BLaER1 (cell line): ENCODE data around the gene POLN.

Experiments used
- H3K27ac ChIP-seq: shearing (Covaris generic); formaldehyde crosslinking; 2 replicates; pipeline ENCODE4 v1.8.1; 2022
- H3K27me3 ChIP-seq: shearing (Covaris generic); formaldehyde crosslinking; 2 replicates; pipeline ENCODE4 v1.8.1; 2022
- H3K36me3 ChIP-seq: shearing (Covaris generic); formaldehyde crosslinking; 2 replicates; pipeline ENCODE4 v1.8.1; 2022
- H3K4me1 ChIP-seq: shearing (Covaris generic); formaldehyde crosslinking; 2 replicates; pipeline ENCODE4 v1.8.1; 2022
- H3K4me2 ChIP-seq: shearing (Covaris generic); formaldehyde crosslinking; 2 replicates; pipeline ENCODE4 v1.8.1; 2022
- H3K4me3 ChIP-seq: shearing (Covaris generic); formaldehyde crosslinking; 2 replicates; pipeline ENCODE4 v1.8.1; 2022
- H3K9ac ChIP-seq: shearing (Covaris generic); formaldehyde crosslinking; 2 replicates; pipeline ENCODE4 v1.8.1; 2022
- H3K9me3 ChIP-seq: shearing (Covaris generic); formaldehyde crosslinking; 2 replicates; pipeline ENCODE4 v1.8.1; 2022
- H4K20me1 ChIP-seq: shearing (Covaris generic); formaldehyde crosslinking; 2 replicates; pipeline ENCODE4 v1.8.1; 2022
- Cebpa-rat ChIP-seq: shearing (Covaris generic); IDR thresholded peaks from 2 replicates; pipeline ENCODE4 v1.8.1; 2022

POLN gene

GRCh38 chr4:2103127-2103842 lies 138.6 kb downstream of the POLN start:
- Histone ChIP-seq H3K4me3 (no peak overlapping the region; the same call in 1 of the 2 replicates), H4K20me1 (no peaks in the 10 kb centered on the region), H3K9me3 (peaks cover 55% of the 10 kb centered on the region), H3K27ac (no peak overlapping the region), H3K4me1 (no peaks in the 10 kb centered on the region), H3K9ac (no peak overlapping the region), H3K4me2 (no peak overlapping the region), H3K27me3 (no peaks in the 10 kb centered on the region), H3K36me3 (0 out of 2 replicates have a peak, but pooled peaks cover 3% of the 10 kb centered on the region)
- no peak for TF ChIP-seq Cebpa-rat

- Histone ChIP-seq H3K36me3 (0 out of 2 replicates have a peak, but pooled peaks cover 3% of the 10 kb centered on the region), H3K4me1 (no peaks in the 10 kb centered on the region), H3K9ac (no peak overlapping the region), H3K9me3 (peaks cover 60% of the 10 kb centered on the region), H4K20me1 (no peaks in the 10 kb centered on the region), H3K4me3 (peak overlapping the region; percentile 8; the same call in 1 of the 2 replicates), H3K27ac (no peak overlapping the region), H3K27me3 (no peaks in the 10 kb centered on the region), H3K4me2 (no peak overlapping the region)
- no peak for TF ChIP-seq Cebpa-rat
Observed at GRCh38 chr4:2102045-2102883, 139.7 kb downstream of the POLN start.

GRCh38 chr4:2101346-2102044 lies 140.4 kb downstream of the POLN start:
- no peak for TF ChIP-seq Cebpa-rat
- 0 out of 2 replicates have a peak, but pooled peaks cover 3% of the 10 kb centered on the region for H3K36me3 ChIP-seq
- H3K27ac ChIP-seq, result no peak overlapping the region
- no peak overlapping the region for H3K4me2 ChIP-seq
- H3K9ac ChIP-seq, result no peak overlapping the region
- H3K4me3 ChIP-seq, result no peak overlapping the region
- H3K9me3 ChIP-seq, result peaks cover 67% of the 10 kb centered on the region
- H3K4me1 ChIP-seq, result no peaks in the 10 kb centered on the region
- H3K27me3 ChIP-seq, result no peaks in the 10 kb centered on the region
- no peaks in the 10 kb centered on the region for H4K20me1 ChIP-seq

- Histone ChIP-seq H4K20me1 (no peaks in the 10 kb centered on the region), H3K27ac (no peak overlapping the region), H3K9me3 (peaks cover 36% of the 10 kb centered on the region), H3K27me3 (no peaks in the 10 kb centered on the region), H3K36me3 (no peaks in the 10 kb centered on the region), H3K4me2 (no peak overlapping the region), H3K4me1 (no peaks in the 10 kb centered on the region), H3K4me3 (no peak overlapping the region), H3K9ac (no peak overlapping the region)
- no peak for TF ChIP-seq Cebpa-rat
Observed at GRCh38 chr4:2096073-2096609, 145.8 kb downstream of the POLN start.

GRCh38 chr4:2095236-2096072 lies 146.5 kb downstream of the POLN start:
- no peak for TF ChIP-seq Cebpa-rat

GRCh38 chr4:2094545-2094944 lies 147.4 kb downstream of the POLN start:
- Histone ChIP-seq H3K36me3 (no peaks in the 10 kb centered on the region), H3K27ac (no peak overlapping the region), H3K4me1 (no peaks in the 10 kb centered on the region), H4K20me1 (no peaks in the 10 kb centered on the region), H3K9ac (no peak overlapping the region), H3K27me3 (no peaks in the 10 kb centered on the region), H3K9me3 (peaks cover 25% of the 10 kb centered on the region), H3K4me2 (no peak overlapping the region), H3K4me3 (no peak overlapping the region)
- TF ChIP-seq Cebpa-rat, result no peak

More at GRCh38 chr4:2095236-2096072, 146.5 kb downstream of the POLN start:
- no peaks in the 10 kb centered on the region for H3K36me3 ChIP-seq
- H3K27me3 ChIP-seq, result no peaks in the 10 kb centered on the region
- no peak overlapping the region for H3K9ac ChIP-seq
- H3K9me3 ChIP-seq, result peaks cover 29% of the 10 kb centered on the region
- H3K4me2 ChIP-seq, result no peak overlapping the region
- H3K4me1 ChIP-seq, result no peaks in the 10 kb centered on the region
- no peaks in the 10 kb centered on the region for H4K20me1 ChIP-seq
- H3K4me3 ChIP-seq, result no peak overlapping the region
- H3K27ac ChIP-seq, result no peak overlapping the region

- Histone ChIP-seq H3K27me3 (no peaks in the 10 kb centered on the region), H4K20me1 (no peaks in the 10 kb centered on the region), H3K27ac (no peak overlapping the region), H3K9me3 (peaks cover 21% of the 10 kb centered on the region), H3K4me3 (no peak overlapping the region), H3K4me2 (no peak overlapping the region), H3K9ac (no peak overlapping the region), H3K4me1 (no peaks in the 10 kb centered on the region), H3K36me3 (no peaks in the 10 kb centered on the region)
- no peak for TF ChIP-seq Cebpa-rat
Observed at GRCh38 chr4:2093265-2093664, 148.7 kb downstream of the POLN start.

GRCh38 chr4:2092669-2093053 lies 149.3 kb downstream of the POLN start:
- Histone ChIP-seq H3K4me1 (no peaks in the 10 kb centered on the region), H3K27me3 (no peaks in the 10 kb centered on the region), H3K4me3 (no peak overlapping the region), H3K36me3 (no peaks in the 10 kb centered on the region), H3K4me2 (no peak overlapping the region), H3K27ac (no peak overlapping the region), H3K9ac (no peak overlapping the region), H4K20me1 (no peaks in the 10 kb centered on the region), H3K9me3 (peaks cover 22% of the 10 kb centered on the region)
- TF ChIP-seq Cebpa-rat, result no peak
